HG03095 (cell line): ENCODE data around the gene CABLES2.

Experiments used
- ATAC-seq: cut with Tn5 transposase; IDR thresholded peaks from one replicate; pipeline ENCODE4 v1.9.1; 2021; ENCODE audit warnings: moderate library complexity; ENCODE audit not compliant: unreplicated experiment

Gene CABLES2

DNA sequence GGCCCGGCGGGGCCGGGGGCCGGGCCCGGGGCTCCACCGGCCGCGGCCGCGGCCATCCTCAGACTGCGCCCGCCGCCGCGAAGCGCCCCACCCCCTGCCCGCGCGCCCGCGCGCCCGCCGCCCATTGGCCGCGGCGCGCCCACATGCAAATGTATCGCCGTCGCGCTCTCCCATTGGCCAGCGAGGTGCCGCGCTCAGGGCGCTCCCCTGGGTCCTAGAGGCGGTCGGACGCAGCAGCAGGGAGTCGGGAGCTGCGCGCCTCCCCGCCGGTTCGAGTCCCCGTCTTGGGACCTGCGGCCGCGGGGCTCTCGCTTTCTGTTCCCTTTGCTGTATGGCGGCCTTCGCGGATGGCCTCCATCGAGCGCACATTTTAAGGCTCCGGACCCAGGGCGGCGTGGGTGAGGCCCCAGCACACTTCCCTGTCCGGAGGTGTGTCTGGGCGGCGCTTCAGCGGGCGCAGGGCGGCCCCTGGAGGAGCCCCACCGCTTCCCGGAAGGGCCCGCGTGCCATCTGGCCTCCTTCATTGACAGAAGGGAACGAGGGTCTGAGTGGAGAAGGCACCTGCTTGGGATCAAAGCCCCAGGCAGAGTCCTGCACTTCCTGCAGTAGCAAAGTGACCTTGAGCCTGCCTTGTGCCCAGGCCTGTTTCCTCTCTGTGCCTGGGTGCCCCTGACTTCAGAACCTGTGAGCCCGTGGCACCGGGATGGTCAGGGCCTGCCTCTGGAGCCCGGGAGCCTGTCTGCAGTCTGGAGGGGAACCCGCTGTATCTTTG, at the start of gene CABLES2:
TSS of gene CABLES2 (minus strand) at position 65 of the 772 bp plus-strand sequence. CDS start at position 56, 9 bp downstream.
- ATAC-seq: peak; percentile 79

DNA sequence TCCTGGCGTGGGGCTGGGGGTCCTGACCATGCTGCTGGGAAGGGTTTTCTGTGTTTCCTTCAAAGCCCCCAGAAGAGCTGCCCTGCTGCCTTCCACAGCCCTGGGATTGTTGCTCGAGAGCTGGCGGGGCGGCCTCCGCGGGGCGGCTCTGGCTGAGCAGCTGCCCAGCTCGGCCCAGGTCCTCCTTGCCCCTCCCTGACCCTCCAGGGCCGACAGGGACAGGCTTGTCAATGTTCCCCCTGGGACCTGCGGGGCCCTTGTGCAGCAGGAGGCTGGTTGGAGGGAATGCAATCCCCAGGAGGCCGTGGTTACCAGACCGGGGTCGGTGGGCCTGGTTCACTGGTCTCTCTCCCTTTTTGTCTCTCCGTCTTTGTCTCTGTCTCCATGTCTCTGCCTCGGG, 48.8 kb upstream of the CABLES2 start:
- no peak for ATAC-seq

GRCh38 chr20:62454904-62455636, 48.0 kb upstream of the CABLES2 start:
- ATAC-seq: no peak

DNA sequence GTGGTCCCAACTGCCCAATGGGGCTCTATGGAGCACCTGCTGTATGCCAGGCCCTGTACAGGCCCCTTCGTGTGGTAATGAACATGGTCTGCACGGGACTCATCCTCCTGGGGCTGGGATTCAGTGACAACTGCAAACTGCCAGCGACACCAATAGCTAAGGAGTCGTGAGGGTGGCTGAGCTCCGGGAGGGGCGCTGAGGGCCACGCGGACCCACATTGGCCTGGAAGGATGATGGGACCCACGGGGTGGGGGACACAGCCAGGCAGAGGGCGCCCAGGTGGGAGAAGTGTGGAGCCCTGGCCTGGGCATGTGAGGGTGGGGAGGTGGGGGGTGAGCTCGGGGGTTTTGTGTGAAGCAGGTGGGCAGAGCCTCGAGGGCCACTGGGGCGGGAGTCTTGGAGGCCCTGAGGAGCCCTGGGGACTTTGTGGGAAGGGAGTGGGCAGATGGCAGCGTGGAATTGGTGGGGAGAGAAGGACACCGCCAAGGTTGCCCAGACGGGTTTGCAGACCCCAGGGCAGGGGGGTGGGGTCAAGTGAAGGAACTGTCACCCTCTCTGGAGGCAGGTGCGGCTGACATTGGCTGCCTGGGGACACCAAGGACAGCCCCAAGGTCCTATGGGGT, 46.2 kb upstream of the CABLES2 start:
- no peak for ATAC-seq

GRCh38 chr20:62452475-62453095, 45.5 kb upstream of the CABLES2 start:
- ATAC-seq: no peak

GRCh38 chr20:62451970-62452369, 44.9 kb upstream of the CABLES2 start:
- no peak for ATAC-seq

DNA sequence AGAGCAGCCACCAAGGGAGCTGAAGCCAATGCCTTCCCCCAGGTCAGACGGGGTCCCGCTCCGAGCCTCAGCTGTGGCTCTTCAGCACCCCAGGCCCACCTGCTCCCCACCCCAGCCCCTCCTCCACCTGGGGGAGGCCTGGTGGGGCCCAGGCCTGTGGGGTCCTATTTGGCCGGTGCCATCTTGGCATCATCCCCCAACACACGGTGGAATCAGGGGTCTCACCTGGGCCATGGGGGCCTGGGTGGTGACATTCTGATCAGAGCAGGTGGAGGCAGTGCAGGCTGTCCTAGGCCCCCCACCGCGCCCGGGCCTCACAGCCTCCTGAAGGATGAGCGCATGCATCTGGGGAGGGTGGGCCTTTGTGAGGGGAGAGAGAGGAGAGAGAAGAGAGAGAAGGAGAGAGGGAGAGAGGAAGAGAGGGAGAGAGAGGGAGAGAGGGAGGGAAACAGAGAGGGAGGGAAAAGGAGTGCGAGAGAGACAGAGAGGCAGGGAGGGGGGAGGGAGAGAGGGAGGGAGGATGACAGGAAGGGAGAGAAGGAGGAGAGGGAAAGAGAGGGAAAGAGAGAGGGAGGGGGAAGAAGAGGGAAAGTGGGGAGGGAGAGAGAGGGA, 44.2 kb upstream of the CABLES2 start:
- no peak for ATAC-seq

DNA sequence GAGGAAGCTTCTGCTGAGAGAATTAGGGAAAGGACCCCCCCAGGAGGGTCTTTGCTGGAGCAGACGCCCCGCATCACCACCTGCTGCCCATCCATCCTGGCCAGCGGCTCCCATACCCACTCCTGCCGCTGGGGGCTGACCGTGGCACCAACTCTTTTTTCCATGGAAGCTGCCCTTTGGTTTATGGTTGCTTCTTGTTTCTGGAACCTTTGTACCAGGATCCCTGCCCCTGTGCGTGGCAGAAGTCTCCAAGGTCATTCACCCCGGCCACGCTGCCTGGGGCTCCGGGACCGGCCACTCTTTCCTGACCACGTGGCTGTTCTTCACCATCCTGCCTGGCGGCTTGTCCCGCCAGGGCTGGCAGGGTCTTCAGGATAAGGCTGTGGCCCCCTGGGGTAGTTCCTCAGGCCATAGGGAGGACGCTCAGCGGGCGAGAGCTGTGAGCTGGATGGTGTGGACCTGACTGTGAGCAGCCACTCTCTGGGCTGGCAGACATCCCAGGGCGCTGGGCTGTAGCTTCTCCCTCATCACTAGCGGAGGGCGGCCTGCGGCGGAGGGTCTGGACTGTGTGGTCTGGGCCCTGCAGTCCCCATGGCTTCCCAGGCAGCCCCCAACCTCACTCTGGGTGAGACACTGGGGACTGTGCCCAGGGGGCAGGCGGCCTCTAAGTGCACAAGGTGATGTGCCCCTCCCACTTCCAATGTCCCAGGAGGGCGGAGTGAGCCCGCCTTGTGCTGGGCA, 43.0 kb upstream of the CABLES2 start:
- no peak for ATAC-seq

DNA sequence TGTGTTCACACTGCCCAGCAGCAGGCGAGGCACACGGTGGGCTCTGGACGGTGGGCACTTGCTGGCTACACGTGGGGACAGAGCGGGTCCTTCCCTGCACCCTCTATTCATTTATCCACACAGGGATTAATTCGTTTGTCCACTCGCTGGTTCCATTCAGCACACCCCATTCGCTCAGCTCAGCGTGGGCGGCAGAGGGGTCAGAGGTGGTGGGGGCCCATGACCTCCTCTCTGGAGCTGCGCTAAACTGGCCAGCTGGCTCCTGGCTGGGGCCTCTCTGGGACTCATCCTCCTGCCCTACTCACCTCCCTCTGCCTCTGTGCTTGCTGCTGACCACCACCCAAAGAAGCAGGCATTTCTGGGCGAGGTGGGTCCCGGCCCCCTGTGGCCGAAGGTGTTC, 41.7 kb upstream of the CABLES2 start:
- ATAC-seq: no peak

- no peak for ATAC-seq
These were observed 41.0 kb upstream of the CABLES2 start for GRCh38 chr20:62448038-62448437.

- no peak for ATAC-seq
These were observed 40.1 kb upstream of the CABLES2 start for GRCh38 chr20:62446888-62447869.

GRCh38 chr20:62446481-62446880, 39.4 kb upstream of the CABLES2 start:
- ATAC-seq: no peak

GRCh38 chr20:62445553-62446340, 38.7 kb upstream of the CABLES2 start:
- ATAC-seq: no peak

GRCh38 chr20:62444286-62444685, 37.2 kb upstream of the CABLES2 start:
- no peak for ATAC-seq

GRCh38 chr20:62441987-62442539, 35.0 kb upstream of the CABLES2 start:
- no peak for ATAC-seq

- no peak for ATAC-seq
These were observed 32.1 kb upstream of the CABLES2 start for GRCh38 chr20:62439218-62439617.

DNA sequence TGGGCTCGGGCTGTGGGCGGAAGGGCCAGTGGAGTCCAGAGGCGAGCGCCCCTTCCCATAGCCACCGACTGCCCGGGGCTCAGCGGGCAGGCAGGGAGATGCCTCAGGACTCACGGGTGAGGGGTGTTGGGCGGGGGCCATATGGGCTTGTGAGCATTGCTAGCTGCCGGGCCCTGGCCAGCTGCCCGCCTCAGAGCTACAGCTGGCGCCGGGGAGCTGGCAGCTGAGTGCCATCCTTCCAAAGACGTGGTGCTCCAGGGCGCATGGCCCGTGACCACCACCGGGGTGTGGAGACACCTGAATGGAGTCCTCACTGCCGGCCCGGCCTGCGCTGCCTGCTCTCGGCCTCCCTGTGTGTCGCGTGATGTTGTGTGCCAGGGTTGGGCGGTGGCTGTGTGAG, 30.8 kb upstream of the CABLES2 start:
- ATAC-seq: no peak

- no peak for ATAC-seq
These were observed 30.4 kb upstream of the CABLES2 start for GRCh38 chr20:62437496-62437895.
